Thyroid gland (tissue), 4 donors: ENCODE results near the gene LCN6.

Experiments
- CTCF ChIP-seq, 6 experiments: fragments of 200-600 bp in 3 of 6; fragments of 450-650 bp in 3 of 6; sonication (generic) in 3 of 6; IDR thresholded peaks; one replicate each; pipeline ENCODE4 v1.5.1; 2016 to 2019; ENCODE audit warnings: antibody characterized with exemption in 6 of 6, mild to moderate bottlenecking in 2 of 6, inconsistent platforms in 1 of 6, moderate library complexity in 1 of 6
- POLR2A ChIP-seq, 2 donors: fragments of 450-650 bp; IDR thresholded peaks; one replicate each; pipeline ENCODE4 v1.6.1; 2017; ENCODE audit warnings: antibody characterized with exemption in 2 of 2, mild to moderate bottlenecking in 2 of 2, moderate library complexity in 1 of 2

DNA sequence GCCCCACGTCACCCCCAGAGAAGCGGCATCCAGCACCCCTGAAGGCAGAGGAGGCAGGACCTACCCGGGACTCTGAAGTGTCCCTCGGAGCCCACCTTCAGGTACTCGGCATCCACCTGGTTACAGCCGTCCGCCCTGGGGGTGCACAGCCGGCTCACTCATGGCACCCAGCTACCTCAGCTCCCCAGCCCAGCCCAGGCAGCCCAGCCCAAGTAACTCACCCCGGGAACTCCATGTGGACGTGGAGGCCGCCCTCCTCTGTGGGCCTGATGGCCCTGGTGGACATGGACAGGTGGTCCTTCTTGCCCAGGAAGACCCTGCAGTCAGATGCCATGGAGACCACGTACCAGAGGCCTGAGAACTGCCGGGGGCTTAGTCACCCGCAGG is 15.3 kb upstream of the LCN6 start:
- TF ChIP-seq CTCF (IDR thresholded peaks at IDR 0.05) (no peak), POLR2A (IDR thresholded peaks at IDR 0.05) (no peak)
